ENCODE results near the gene KDM4F.

Gene KDM4F

DNA sequence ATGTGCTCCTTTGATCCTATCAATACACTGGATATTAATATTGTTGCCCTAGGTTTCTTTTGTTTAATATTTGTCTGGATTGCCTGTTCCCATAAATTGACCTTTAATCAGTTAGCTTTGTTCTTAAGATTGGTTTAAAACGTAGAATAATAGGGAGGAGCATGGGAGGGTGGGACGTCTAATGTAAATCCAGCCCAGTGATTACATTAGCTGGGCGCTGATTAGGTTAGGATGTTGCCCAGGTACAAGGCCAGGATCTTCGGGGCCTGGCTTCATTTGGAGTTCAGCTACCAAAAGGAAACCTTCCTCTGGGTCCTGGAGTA is 17.5 kb downstream of the KDM4F start, which contains the start of gene SRSF8:
Gene SRSF8, plus strand, starts transcription at position 204 of the 323 bp plus-strand sequence. CDS start 308 bp downstream, outside the sequence.
- Histone ChIP-seq H3K27me3 (ENCODE audit: control insufficient read depth, insufficient read depth, low read length) (peaks cover 9% of the 10 kb centered on the region), H3K9me3 (ENCODE audit: control insufficient read depth, insufficient read depth, low read length) (no peaks in the 10 kb centered on the region), H3K9ac (ENCODE audit: low read depth, low read length) (peak within 1 kb of the TSS; percentile 88), H3K4me3 (ENCODE audit: low read depth, low read length) (peak within 1 kb of the TSS; percentile 92), H3K4me1 (ENCODE audit: control insufficient read depth, insufficient read depth, low read length) (no peaks in the 10 kb centered on the region), H3K36me3 (ENCODE audit: control insufficient read depth, insufficient read depth, low read length) (no peaks in the 10 kb centered on the region)

- no peaks in the 10 kb centered on the region for H3K4me1 ChIP-seq (ENCODE audit: control insufficient read depth, insufficient read depth, low read length)
- peak overlapping the region; percentile 88 for H3K9ac ChIP-seq (ENCODE audit: low read depth, low read length)
- H3K4me3 ChIP-seq (ENCODE audit: low read depth, low read length): peak overlapping the region; percentile 92
Observed at GRCh38 chr11:95067039-95067840, 18.0 kb downstream of the KDM4F start.

GRCh38 chr11:95067841-95068219 is 18.6 kb downstream of the KDM4F start:
- H3K9ac ChIP-seq (ENCODE audit: low read depth, low read length): peak overlapping the region; percentile 88
- H3K4me3 ChIP-seq (ENCODE audit: low read depth, low read length): peak overlapping the region; percentile 92
- H3K4me1 ChIP-seq (ENCODE audit: control insufficient read depth, insufficient read depth, low read length): no peaks in the 10 kb centered on the region
- H3K36me3 ChIP-seq (ENCODE audit: control insufficient read depth, insufficient read depth, low read length): no peaks in the 10 kb centered on the region
- peaks cover 9% of the 10 kb centered on the region for H3K27me3 ChIP-seq (ENCODE audit: control insufficient read depth, insufficient read depth, low read length)
- H3K9me3 ChIP-seq (ENCODE audit: control insufficient read depth, insufficient read depth, low read length): no peaks in the 10 kb centered on the region

More at GRCh38 chr11:95067039-95067840, 18.0 kb downstream of the KDM4F start:
- Histone ChIP-seq H3K36me3 (ENCODE audit: control insufficient read depth, insufficient read depth, low read length) (no peaks in the 10 kb centered on the region), H3K9me3 (ENCODE audit: control insufficient read depth, insufficient read depth, low read length) (no peaks in the 10 kb centered on the region), H3K27me3 (ENCODE audit: control insufficient read depth, insufficient read depth, low read length) (peaks cover 9% of the 10 kb centered on the region)

DNA sequence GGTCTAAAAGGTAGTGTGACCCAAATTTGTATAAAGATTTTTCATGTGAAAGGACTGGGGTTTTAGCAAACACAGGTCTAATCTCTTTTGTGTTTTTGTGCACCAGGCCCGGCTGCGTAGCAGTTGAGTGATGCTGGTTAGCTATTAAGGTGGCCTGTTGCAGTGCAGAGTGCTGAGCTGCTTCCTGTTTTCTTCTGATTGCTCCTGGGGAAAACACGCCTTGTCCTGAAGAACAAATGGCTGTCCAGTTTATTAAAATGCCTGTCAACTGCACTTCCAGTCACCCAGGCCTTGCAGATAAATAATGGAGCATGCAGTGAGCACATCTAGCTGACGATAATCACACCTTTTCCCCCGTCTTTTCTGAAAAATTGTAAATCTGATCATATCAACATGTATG is 19.3 kb downstream of the KDM4F start:
- H3K36me3 ChIP-seq (ENCODE audit: control insufficient read depth, insufficient read depth, low read length): no peaks in the 10 kb centered on the region
- peaks cover 9% of the 10 kb centered on the region for H3K27me3 ChIP-seq (ENCODE audit: control insufficient read depth, insufficient read depth, low read length)
- H3K4me3 ChIP-seq (ENCODE audit: low read depth, low read length): peak overlapping the region; percentile 92
- H3K9me3 ChIP-seq (ENCODE audit: control insufficient read depth, insufficient read depth, low read length): no peaks in the 10 kb centered on the region
- H3K4me1 ChIP-seq (ENCODE audit: control insufficient read depth, insufficient read depth, low read length): no peaks in the 10 kb centered on the region
- no peak overlapping the region for H3K9ac ChIP-seq (ENCODE audit: low read depth, low read length)

DNA sequence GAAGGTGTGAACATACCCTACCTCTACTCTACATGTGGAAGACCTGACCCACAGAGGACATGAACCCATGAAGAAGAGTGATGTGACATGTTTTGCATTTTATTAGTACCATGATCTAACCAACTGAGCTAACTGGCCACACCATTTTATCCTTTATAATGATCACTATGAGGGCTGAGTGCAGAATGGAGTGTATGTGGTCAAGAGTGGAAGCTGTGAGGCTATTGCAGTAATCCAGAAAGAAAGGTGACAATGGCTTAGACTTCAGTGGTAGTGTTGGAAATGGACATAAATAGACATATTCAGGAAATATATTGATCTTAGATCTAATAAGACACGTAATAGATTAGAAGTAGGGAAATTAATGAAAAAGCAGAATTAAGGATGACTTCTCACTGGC is 21.2 kb downstream of the KDM4F start:
- Histone ChIP-seq H3K9ac (ENCODE audit: low read depth, low read length) (no peak overlapping the region), H3K9me3 (ENCODE audit: control insufficient read depth, insufficient read depth, low read length) (no peaks in the 10 kb centered on the region), H3K36me3 (ENCODE audit: control insufficient read depth, insufficient read depth, low read length) (no peaks in the 10 kb centered on the region), H3K4me3 (ENCODE audit: low read depth, low read length) (no peak overlapping the region), H3K27me3 (ENCODE audit: control insufficient read depth, insufficient read depth, low read length) (peaks cover 9% of the 10 kb centered on the region), H3K4me1 (ENCODE audit: control insufficient read depth, insufficient read depth, low read length) (no peaks in the 10 kb centered on the region)

DNA sequence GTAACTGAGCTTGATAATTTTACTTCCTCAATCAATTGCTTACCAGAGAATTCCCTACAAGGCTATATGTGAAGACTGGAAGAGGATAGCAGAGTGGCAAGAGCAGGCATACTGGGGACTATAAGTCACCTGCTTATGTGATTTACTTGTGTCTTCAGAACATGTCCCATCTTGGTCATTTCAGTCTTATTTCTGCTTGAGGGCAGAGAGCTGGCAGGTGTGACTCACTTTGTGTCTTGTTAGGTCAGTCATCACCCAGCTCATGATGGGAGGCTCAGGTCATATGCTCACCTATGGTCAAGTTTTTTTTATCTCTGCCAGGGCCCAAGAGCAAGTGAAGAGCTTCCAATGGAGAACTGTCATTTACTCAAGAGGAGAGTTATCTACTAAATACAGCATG is 23.7 kb downstream of the KDM4F start:
- no peaks in the 10 kb centered on the region for H3K36me3 ChIP-seq (ENCODE audit: control insufficient read depth, insufficient read depth, low read length)
- H3K27me3 ChIP-seq (ENCODE audit: control insufficient read depth, insufficient read depth, low read length): peaks cover 8% of the 10 kb centered on the region
- H3K4me3 ChIP-seq (ENCODE audit: low read depth, low read length): no peak overlapping the region
- H3K4me1 ChIP-seq (ENCODE audit: control insufficient read depth, insufficient read depth, low read length): no peaks in the 10 kb centered on the region
- H3K9ac ChIP-seq (ENCODE audit: low read depth, low read length): no peak overlapping the region
- H3K9me3 ChIP-seq (ENCODE audit: control insufficient read depth, insufficient read depth, low read length): no peaks in the 10 kb centered on the region

- H3K4me3 ChIP-seq (ENCODE audit: low read depth, low read length): no peak overlapping the region
- no peaks in the 10 kb centered on the region for H3K9me3 ChIP-seq (ENCODE audit: control insufficient read depth, insufficient read depth, low read length)
- no peak overlapping the region for H3K9ac ChIP-seq (ENCODE audit: low read depth, low read length)
- no peaks in the 10 kb centered on the region for H3K36me3 ChIP-seq (ENCODE audit: control insufficient read depth, insufficient read depth, low read length)
- no peaks in the 10 kb centered on the region for H3K27me3 ChIP-seq (ENCODE audit: control insufficient read depth, insufficient read depth, low read length)
- no peaks in the 10 kb centered on the region for H3K4me1 ChIP-seq (ENCODE audit: control insufficient read depth, insufficient read depth, low read length)
Observed at GRCh38 chr11:95074792-95075563, 25.8 kb downstream of the KDM4F start.

- Histone ChIP-seq H3K9ac (ENCODE audit: low read depth, low read length) (no peak overlapping the region), H3K36me3 (ENCODE audit: control insufficient read depth, insufficient read depth, low read length) (no peaks in the 10 kb centered on the region), H3K4me1 (ENCODE audit: control insufficient read depth, insufficient read depth, low read length) (no peaks in the 10 kb centered on the region), H3K27me3 (ENCODE audit: control insufficient read depth, insufficient read depth, low read length) (no peaks in the 10 kb centered on the region), H3K9me3 (ENCODE audit: control insufficient read depth, insufficient read depth, low read length) (no peaks in the 10 kb centered on the region), H3K4me3 (ENCODE audit: low read depth, low read length) (no peak overlapping the region)
Observed at GRCh38 chr11:95076416-95076815, 27.2 kb downstream of the KDM4F start.

- Histone ChIP-seq H3K4me3 (ENCODE audit: low read depth, low read length) (no peak overlapping the region), H3K9ac (ENCODE audit: low read depth, low read length) (no peak overlapping the region), H3K27me3 (ENCODE audit: control insufficient read depth, insufficient read depth, low read length) (no peaks in the 10 kb centered on the region), H3K36me3 (ENCODE audit: control insufficient read depth, insufficient read depth, low read length) (no peaks in the 10 kb centered on the region), H3K9me3 (ENCODE audit: control insufficient read depth, insufficient read depth, low read length) (no peaks in the 10 kb centered on the region), H3K4me1 (ENCODE audit: control insufficient read depth, insufficient read depth, low read length) (no peaks in the 10 kb centered on the region)
Observed at GRCh38 chr11:95076981-95077380, 27.8 kb downstream of the KDM4F start.

- no peaks in the 10 kb centered on the region for H3K4me1 ChIP-seq (ENCODE audit: control insufficient read depth, insufficient read depth, low read length)
- no peaks in the 10 kb centered on the region for H3K27me3 ChIP-seq (ENCODE audit: control insufficient read depth, insufficient read depth, low read length)
- no peak overlapping the region for H3K9ac ChIP-seq (ENCODE audit: low read depth, low read length)
Observed at GRCh38 chr11:95078526-95078925, 29.3 kb downstream of the KDM4F start.

GRCh38 chr11:95081010-95081409 is 31.8 kb downstream of the KDM4F start:
- no peak overlapping the region for H3K4me3 ChIP-seq (ENCODE audit: low read depth, low read length)
- no peak overlapping the region for H3K9ac ChIP-seq (ENCODE audit: low read depth, low read length)
- H3K9me3 ChIP-seq (ENCODE audit: control insufficient read depth, insufficient read depth, low read length): no peaks in the 10 kb centered on the region
- no peaks in the 10 kb centered on the region for H3K36me3 ChIP-seq (ENCODE audit: control insufficient read depth, insufficient read depth, low read length)
- H3K4me1 ChIP-seq (ENCODE audit: control insufficient read depth, insufficient read depth, low read length): no peaks in the 10 kb centered on the region
- peaks cover 3% of the 10 kb centered on the region for H3K27me3 ChIP-seq (ENCODE audit: control insufficient read depth, insufficient read depth, low read length)

More at GRCh38 chr11:95078526-95078925, 29.3 kb downstream of the KDM4F start:
- Histone ChIP-seq H3K36me3 (ENCODE audit: control insufficient read depth, insufficient read depth, low read length) (no peaks in the 10 kb centered on the region), H3K9me3 (ENCODE audit: control insufficient read depth, insufficient read depth, low read length) (no peaks in the 10 kb centered on the region), H3K4me3 (ENCODE audit: low read depth, low read length) (no peak overlapping the region)

DNA sequence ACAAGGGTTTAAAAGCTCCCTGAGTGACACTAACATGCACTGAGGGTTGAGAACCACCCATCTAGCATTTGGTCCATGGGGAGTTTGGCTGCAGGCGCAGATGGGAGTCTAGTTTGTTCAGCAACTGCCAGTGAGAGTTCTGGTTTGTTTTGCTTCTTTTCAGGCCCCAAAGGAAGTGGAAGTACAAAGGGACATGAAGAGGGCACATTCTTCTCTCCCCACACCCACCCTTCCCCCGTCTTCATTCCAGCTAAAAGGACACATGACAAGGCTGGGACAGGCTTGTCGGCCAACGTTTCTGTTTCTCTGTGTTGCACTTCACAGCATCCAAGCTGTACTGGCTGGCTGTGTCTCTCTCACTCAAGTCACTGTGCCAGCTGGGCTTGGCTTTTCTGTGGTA is 32.2 kb downstream of the KDM4F start:
- H3K36me3 ChIP-seq (ENCODE audit: control insufficient read depth, insufficient read depth, low read length): no peaks in the 10 kb centered on the region
- H3K27me3 ChIP-seq (ENCODE audit: control insufficient read depth, insufficient read depth, low read length): peaks cover 7% of the 10 kb centered on the region
- H3K9me3 ChIP-seq (ENCODE audit: control insufficient read depth, insufficient read depth, low read length): no peaks in the 10 kb centered on the region
- H3K4me1 ChIP-seq (ENCODE audit: control insufficient read depth, insufficient read depth, low read length): no peaks in the 10 kb centered on the region
- H3K4me3 ChIP-seq (ENCODE audit: low read depth, low read length): no peak overlapping the region
- no peak overlapping the region for H3K9ac ChIP-seq (ENCODE audit: low read depth, low read length)
